Nephron progenitor cell (in vitro differentiated cells): ENCODE results near the gene PHTF2.

Experiments
- DNase-seq: peaks from one replicate; pipeline ENCODE4 v3.0.0; 2021
- H3K27ac Mint-ChIP-seq: 2 replicates; pipeline ENCODE4 v1.8.0; 2021; ENCODE audit warnings: mild to moderate bottlenecking, moderate library complexity, mixed read lengths
- H3K27me3 Mint-ChIP-seq: 2 replicates; pipeline ENCODE4 v1.8.0; 2021; ENCODE audit warnings: mild to moderate bottlenecking, low read depth, mixed read lengths; ENCODE audit not compliant: poor library complexity
- H3K36me3 Mint-ChIP-seq: 2 replicates; pipeline ENCODE4 v1.8.0; 2021; ENCODE audit warnings: low read depth, mixed read lengths
- H3K4me1 Mint-ChIP-seq: 2 replicates; pipeline ENCODE4 v1.8.0; 2021; ENCODE audit warnings: mixed read lengths
- H3K4me3 Mint-ChIP-seq: 2 replicates; pipeline ENCODE4 v1.8.0; 2021; ENCODE audit warnings: mild to moderate bottlenecking, moderate library complexity, mixed read lengths
- H3K9me3 Mint-ChIP-seq: 2 replicates; pipeline ENCODE4 v1.8.0; 2021; ENCODE audit warnings: mild to moderate bottlenecking, moderate library complexity, mixed read lengths
- TF ChIP-seq, protein P1 (sequence below): fragments of 200-600 bp; sonication (generic); IDR thresholded peaks from 2 replicates; pipeline ENCODE4 v1.5.0; 2021; ENCODE audit warnings: antibody characterized with exemption

The PHTF2 gene

DNA sequence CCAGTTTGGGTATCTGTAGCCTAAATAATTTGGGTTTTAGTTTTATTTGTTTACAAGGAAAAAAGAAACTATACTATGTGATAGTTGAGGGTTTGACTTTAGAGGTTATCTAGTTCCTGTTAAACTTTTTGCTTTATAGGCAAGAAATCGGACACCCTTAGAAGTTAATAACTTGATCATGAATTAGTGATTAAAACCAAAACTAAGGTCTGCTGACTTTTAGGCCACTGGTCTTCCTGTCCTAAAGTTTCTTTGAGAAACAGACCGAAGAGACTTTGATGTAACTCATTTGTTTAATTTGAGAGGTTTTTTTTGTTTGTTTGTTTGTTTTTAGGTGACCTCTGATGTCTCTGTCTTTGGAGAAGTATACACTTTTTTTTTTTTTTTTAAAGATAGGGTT, 59.7 kb downstream of the PHTF2 start:
- Mint-ChIP-seq H3K4me1 (peaks cover 5% of the 10 kb centered on the region), H3K36me3 (peaks cover 19% of the 10 kb centered on the region)
- no peak for DNase-seq

DNA sequence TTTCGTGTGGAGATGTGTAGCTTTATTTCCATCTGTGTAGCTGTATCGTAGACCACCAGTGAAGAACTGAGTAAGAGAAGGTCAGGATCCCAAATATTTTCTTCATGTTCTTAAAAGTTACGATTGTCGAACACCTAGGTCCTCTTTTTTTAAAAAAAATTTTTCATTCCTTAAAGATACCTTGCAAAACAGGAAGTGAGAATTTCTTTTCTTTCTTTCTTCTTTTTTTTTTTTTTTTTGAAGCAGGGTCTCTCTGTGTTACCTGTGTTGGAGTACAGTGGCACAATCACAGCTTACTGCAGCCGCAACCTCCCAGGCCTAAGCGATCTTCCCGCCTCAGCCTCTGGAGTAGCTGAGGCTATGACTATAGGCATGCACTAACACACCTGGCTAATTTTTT, 60.8 kb downstream of the PHTF2 start:
- Mint-ChIP-seq H3K36me3 (peaks cover 13% of the 10 kb centered on the region), H3K9me3 (no peaks in the 10 kb centered on the region), H3K27me3 (peaks cover 3% of the 10 kb centered on the region), H3K4me1 (peaks cover 5% of the 10 kb centered on the region), H3K4me3 (no peak overlapping the region), H3K27ac (peak overlapping the region; percentile 58)
- no peak for DNase-seq
- TF ChIP-seq, protein P1, sequence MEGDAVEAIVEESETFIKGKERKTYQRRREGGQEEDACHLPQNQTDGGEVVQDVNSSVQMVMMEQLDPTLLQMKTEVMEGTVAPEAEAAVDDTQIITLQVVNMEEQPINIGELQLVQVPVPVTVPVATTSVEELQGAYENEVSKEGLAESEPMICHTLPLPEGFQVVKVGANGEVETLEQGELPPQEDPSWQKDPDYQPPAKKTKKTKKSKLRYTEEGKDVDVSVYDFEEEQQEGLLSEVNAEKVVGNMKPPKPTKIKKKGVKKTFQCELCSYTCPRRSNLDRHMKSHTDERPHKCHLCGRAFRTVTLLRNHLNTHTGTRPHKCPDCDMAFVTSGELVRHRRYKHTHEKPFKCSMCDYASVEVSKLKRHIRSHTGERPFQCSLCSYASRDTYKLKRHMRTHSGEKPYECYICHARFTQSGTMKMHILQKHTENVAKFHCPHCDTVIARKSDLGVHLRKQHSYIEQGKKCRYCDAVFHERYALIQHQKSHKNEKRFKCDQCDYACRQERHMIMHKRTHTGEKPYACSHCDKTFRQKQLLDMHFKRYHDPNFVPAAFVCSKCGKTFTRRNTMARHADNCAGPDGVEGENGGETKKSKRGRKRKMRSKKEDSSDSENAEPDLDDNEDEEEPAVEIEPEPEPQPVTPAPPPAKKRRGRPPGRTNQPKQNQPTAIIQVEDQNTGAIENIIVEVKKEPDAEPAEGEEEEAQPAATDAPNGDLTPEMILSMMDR = no peak

More for the DNA sequence above, 59.7 kb downstream of the PHTF2 start:
- TF ChIP-seq, protein P1 = no peak
- Mint-ChIP-seq H3K4me3 (no peak overlapping the region), H3K9me3 (no peaks in the 10 kb centered on the region), H3K27me3 (peaks cover 3% of the 10 kb centered on the region), H3K27ac (no peak overlapping the region)

DNA sequence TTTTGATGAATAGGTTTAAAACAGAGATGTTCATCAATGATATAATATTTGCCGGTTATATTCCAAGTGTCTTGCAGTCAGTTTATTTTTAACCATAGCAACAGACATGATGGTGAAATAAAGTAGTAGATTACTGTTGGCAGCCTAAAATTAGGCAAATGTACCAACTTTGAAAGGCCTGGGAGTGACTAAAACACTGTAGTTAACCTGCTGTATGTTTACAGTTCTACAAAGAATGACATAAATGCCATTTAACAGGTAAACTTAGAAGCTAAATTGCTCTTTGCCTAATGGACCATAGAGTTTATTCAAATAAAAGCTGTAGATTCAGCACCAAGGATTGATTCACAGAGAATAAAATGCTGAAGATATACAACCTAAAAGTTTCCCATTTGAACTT, 64.1 kb downstream of the PHTF2 start:
- Mint-ChIP-seq H3K4me3 (no peak overlapping the region), H3K27me3 (peaks cover 3% of the 10 kb centered on the region), H3K27ac (no peak overlapping the region), H3K4me1 (peaks cover 5% of the 10 kb centered on the region), H3K36me3 (peaks cover 3% of the 10 kb centered on the region), H3K9me3 (no peaks in the 10 kb centered on the region)
- TF ChIP-seq, protein P1 = no peak
- no peak for DNase-seq

DNA sequence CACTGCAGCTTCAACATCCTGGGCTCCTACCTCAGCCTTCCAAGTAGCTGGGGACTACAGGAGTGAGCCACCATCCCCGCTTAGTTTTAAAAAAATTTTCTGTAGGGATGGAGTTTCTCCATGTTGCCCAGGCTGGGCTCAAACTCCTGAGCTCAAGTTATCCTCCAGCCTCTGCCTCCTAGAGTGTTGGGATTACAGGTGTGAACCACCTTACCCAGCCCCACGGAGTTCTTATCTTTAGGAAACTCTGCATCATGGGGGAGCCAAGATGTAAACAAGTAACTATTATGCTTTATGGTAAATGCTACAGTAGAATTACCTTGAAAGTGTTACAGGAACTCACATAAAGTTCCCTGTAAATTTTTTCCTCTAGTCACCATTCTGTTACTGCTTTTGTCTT, 65.3 kb downstream of the PHTF2 start:
- TF ChIP-seq, protein P1 = no peak
- H3K36me3 Mint-ChIP-seq = peaks cover 3% of the 10 kb centered on the region
- H3K4me1 Mint-ChIP-seq = peaks cover 5% of the 10 kb centered on the region
- H3K27me3 Mint-ChIP-seq = peaks cover 3% of the 10 kb centered on the region
- no peak overlapping the region for H3K4me3 Mint-ChIP-seq
- no peak overlapping the region for H3K27ac Mint-ChIP-seq
- DNase-seq = no peak
- no peaks in the 10 kb centered on the region for H3K9me3 Mint-ChIP-seq

DNA sequence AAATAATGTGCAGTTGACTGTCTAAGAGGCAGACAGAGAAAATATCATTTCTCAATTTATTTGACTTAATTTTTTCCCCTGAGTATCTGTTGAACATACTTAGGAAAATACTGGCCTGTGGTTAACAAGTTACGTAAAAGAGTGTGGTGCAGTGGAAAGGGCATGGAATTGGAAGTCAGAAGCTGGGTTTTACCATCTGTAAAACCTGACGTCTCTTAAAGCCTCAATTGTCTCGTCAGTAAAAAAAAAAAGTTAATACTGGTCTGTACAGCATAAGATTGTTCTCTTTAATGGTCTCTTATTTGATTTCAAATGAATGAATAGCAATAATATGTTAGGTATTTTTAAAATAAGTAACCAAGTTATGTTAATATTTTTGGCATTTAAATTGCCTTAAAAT, 67.8 kb downstream of the PHTF2 start:
- Mint-ChIP-seq H3K36me3 (peaks cover 27% of the 10 kb centered on the region), H3K9me3 (peaks cover 20% of the 10 kb centered on the region), H3K27ac (no peak overlapping the region), H3K4me1 (peaks cover 5% of the 10 kb centered on the region), H3K27me3 (no peaks in the 10 kb centered on the region), H3K4me3 (no peak overlapping the region)
- DNase-seq = no peak
- TF ChIP-seq, protein P1 = no peak

DNA sequence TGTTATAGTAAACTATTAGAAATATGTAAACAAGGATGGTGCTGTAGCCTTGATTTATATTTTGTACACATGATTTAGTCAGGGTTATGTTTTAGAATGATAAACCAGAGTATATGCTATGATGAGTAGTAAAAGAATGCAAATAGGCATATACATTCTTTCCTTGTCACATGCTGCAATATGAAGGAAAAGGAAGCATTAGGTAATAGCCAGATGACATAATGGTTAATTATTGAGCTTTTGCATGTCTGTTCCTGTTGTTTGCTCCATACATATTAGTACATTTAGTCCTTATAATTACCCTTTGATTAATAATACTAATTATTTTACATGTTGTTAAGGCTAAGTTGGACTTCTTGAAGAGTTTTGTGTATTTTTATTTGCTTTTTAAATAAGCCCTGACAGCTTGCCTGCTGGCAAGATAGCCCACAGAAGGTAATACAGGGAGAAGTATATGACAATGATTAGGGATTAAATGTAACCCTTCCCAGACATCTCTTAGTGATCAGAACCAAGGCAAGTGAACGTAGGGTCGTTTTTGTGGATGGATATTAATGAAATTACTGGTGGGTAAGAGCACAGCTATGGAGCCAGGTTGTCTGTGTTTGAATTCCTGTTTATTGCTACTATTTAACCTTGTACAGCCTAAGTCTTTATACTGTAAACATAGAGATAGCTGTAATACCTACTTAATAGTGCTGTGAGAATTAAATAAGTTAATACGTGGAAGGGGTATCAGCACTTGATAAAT, 68.4 kb downstream of the PHTF2 start:
- TF ChIP-seq, protein P1 = no peak
- H3K27me3 Mint-ChIP-seq = no peaks in the 10 kb centered on the region
- no peak overlapping the region for H3K27ac Mint-ChIP-seq
- peaks cover 29% of the 10 kb centered on the region for H3K36me3 Mint-ChIP-seq
- H3K4me1 Mint-ChIP-seq = peaks cover 5% of the 10 kb centered on the region
- peaks cover 20% of the 10 kb centered on the region for H3K9me3 Mint-ChIP-seq
- DNase-seq = no peak
- no peak overlapping the region for H3K4me3 Mint-ChIP-seq
